GM18505 (cell line): ENCODE measurements around the gene ABLIM3.
"Not testable (repeated sequence)": the region's sequence is repeated elsewhere in the genome, so short reads cannot be mapped to it uniquely, and the experiment has no call there.

Experiments used
- ATAC-seq: cut with Tn5 transposase; IDR thresholded peaks from one replicate; pipeline ENCODE4 v1.9.1; 2021; ENCODE audit not compliant: unreplicated experiment
- POLR2A ChIP-seq: IDR thresholded peaks from 4 replicates; pipeline ENCODE4 v1.6.1; 2011; ENCODE audit warnings: borderline replicate concordance; ENCODE audit not compliant: insufficient read depth, insufficient read length; ENCODE audit errors: extremely low read depth

Gene ABLIM3

DNA sequence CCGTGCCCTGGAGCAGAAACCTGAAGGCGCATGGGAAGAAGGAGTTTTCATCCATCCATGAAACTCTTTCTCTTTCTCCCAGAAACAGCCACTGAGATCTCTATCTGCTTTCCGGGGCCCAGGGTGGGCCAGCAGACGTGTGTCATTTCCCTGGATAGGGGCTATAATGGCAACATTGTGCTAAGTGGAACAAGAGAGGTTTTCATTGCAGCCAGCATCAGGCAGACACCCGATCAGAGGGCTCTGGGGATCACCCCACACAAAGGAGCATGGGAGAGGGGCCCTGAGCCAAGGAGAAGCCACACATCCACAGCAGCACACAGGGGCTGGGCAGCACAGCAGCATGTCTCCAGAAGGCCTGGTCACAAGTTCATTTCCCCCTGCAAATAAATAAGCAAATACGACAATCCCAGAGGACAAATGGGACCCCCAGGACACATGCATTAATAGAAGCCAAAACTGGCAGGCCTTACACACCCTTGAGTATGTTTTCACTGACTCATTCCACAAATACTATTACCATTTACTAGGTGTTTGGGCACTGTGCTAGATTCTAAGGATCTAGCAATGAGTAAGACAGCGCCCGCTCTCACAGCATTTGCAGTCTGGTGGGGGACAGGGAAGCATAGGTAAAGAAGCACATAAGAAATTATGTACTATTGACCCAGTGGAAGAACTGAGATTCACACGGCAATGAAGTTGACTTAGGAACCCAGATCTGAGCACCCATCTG is 126.1 kb downstream of the ABLIM3 start:
- TF ChIP-seq POLR2A = no peak

GRCh38 chr5:149268928-149269557 is 127.8 kb downstream of the ABLIM3 start:
- no peak for ATAC-seq
- no peak for TF ChIP-seq POLR2A

More for the DNA sequence above, 126.1 kb downstream of the ABLIM3 start:
- ATAC-seq = no peak

- no peak for TF ChIP-seq POLR2A
- no peak for ATAC-seq
These were observed 130.0 kb downstream of the ABLIM3 start for GRCh38 chr5:149271195-149271715.

DNA sequence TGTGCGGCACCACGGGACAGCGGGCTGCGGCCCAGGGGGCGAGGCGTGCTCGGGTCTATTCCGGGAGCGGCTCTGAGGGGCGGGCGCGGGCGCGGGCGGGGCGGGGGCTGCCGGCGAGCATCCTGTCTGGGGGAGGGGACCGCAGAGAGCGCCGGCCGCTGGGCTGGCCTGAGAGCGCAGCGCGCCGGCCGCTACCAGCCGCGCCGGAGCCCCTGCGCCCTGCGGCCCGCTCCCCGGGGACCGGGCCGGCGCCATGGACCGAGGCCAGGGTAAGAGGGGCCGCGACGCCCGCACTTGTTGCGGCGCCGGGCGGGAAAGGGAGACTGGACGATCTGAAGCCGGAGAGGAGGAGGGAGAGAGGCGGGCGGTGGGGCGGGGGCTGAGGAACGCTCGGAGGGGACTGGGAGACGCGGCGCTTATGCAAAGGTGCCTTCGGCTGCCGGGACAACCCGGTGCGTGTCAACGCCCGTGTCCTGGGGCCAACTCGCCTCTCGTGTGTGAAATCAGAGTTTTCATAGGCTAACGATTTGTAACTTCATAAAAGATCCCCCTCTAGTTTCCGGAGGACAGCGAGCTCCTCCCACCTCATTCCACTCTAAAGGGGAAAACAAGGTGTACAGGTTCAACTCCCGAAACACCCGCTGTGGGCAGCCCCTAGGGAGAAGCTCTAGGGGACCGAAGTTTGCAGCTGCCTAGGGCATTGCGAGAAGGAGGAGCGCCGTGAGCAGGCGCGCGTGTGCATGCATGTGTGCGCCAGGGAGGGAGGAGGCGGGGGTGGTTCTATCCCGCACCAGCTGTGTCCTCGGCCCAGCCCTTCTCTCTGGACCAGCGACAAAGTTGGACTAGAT is 130.6 kb downstream of the ABLIM3 start, which contains the start of gene AFAP1L1:
TSS of gene AFAP1L1 (plus strand) at position 144 of the 848 bp plus-strand sequence. CDS start at position 254, 110 bp downstream.
- TF ChIP-seq POLR2A = no peak
- ATAC-seq = no peak

DNA sequence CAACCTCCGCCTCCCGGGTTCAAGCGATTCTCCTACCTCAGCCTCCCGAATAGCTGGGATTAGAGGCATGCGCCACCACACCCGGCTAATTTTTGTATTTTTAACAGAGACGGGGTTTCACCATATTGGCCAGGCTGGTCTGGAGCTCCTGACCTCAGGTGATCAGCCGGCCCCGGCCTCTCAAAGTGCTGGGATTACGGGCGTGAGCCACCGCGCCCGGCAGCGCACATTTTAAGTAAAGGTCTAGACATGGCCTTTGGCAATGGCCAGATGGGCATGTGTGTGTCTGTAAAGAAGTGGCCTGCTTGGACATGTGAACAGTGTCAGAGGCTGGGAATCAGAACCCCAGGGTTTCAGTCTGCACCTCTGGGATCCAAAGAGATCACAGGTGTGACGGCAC is 131.5 kb downstream of the ABLIM3 start:
- ATAC-seq = not testable (repeated sequence)

DNA sequence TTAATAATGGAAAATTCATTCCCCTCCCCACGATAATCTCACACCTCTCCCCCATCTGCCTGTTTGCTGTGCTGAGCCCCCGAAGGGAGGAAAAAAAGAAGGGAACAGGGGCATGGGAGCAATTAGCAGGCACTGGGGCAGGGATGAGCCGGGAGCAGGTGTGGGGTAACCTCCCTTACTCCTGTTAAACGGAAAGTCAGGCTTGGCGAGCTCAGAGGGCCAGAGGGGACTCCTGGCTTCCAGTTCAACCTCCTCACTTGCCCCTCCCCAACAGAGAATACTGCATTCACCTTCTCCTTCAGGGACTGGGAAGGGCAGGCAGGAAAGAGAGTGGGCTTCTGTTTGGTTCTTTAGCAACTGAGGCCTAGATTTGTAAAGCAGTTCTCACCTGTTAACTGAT is 131.9 kb downstream of the ABLIM3 start:
- TF ChIP-seq POLR2A = no peak
- no peak for ATAC-seq

- TF ChIP-seq POLR2A = no peak
- no peak for ATAC-seq
These were observed 132.7 kb downstream of the ABLIM3 start for GRCh38 chr5:149273950-149274349.

DNA sequence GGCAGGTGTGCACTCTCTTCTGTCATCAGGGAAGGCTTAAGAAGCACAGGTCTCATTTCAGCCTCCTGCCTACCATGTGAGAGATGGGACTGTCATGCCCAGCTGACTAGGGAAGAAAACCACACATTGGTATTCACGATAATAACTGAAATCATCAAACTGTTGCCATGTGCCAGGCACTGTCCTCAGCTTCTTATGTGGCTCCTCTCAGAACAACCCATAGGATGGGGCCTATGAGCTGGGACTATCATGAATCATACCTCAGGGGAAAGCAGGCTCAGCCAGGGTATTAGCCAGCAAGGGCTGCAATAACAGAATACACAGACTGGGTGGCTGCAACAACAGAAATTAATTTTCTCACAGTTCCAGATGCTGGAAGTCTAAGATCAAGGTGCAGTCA is 133.6 kb downstream of the ABLIM3 start:
- TF ChIP-seq POLR2A = no peak
- no peak for ATAC-seq

DNA sequence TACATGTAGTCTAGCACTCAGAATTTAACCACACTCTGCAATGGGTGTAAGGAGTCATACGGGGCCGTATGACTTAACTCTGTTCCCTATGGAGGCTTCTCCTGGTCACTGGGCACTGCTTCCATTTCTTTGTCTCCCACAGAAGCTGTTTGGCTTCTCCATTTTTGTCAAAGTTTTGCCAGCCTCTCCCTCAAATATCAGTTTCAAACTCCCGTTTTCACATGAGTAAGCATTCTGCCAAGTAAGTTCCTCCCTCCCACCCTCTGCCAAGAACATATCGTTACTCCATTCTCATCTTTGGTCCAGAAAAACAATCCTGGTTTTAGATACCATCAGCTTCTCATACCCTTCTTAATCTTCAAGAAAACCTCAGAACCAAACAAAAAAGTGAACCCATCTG is 136.5 kb downstream of the ABLIM3 start:
- no peak for TF ChIP-seq POLR2A
- no peak for ATAC-seq

- TF ChIP-seq POLR2A = no peak
- no peak for ATAC-seq
These were observed 137.3 kb downstream of the ABLIM3 start for GRCh38 chr5:149278451-149279210.

- TF ChIP-seq POLR2A = no peak
- ATAC-seq = no peak
These were observed 138.4 kb downstream of the ABLIM3 start for GRCh38 chr5:149279661-149280060.

DNA sequence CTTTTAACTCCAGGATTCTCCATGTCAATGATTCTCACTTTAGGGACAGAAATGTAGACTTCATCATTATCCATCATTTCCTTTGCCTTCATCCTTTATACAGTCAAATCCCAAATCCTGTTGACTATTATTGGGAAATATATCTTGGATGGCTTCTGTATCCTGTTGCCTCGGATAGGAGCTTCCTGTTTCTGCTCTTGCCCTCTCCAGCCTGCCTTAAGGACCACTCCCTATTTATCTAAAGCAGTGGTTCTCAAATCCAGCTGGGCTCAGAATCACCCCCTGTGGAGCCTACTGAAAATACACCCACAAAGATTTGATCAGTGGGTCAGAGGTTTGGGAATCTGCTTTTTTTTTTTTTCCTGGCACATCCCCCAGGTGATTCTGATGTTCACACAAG is 138.8 kb downstream of the ABLIM3 start:
- no peak for TF ChIP-seq POLR2A
- no peak for ATAC-seq

GRCh38 chr5:149280802-149281201 is 139.5 kb downstream of the ABLIM3 start:
- ATAC-seq = no peak
- no peak for TF ChIP-seq POLR2A
